Measurements from ENCODE around the gene HNRNPAB.
"Not testable (repeated sequence)": the region's sequence is repeated elsewhere in the genome, so short reads cannot be mapped to it uniquely, and the experiment has no call there.

Gene HNRNPAB

GRCh38 chr5:178196986-178197385 is 7.3 kb upstream of the HNRNPAB start:
- DNase-seq (ENCODE audit: low read depth): no peak

- DNase-seq (ENCODE audit: low read depth): not testable (repeated sequence)
Observed at GRCh38 chr5:178198151-178198550, 6.2 kb upstream of the HNRNPAB start.

- no peak for DNase-seq (ENCODE audit: low read depth)
Observed at GRCh38 chr5:178198706-178199105, 5.6 kb upstream of the HNRNPAB start.

GRCh38 chr5:178199581-178200434 is 4.5 kb upstream of the HNRNPAB start:
- no peak for DNase-seq (ENCODE audit: low read depth)

- DNase-seq (ENCODE audit: low read depth): no peak
Observed at GRCh38 chr5:178201221-178201926, 3.0 kb upstream of the HNRNPAB start.

- DNase-seq (ENCODE audit: low read depth): no peak
Observed at GRCh38 chr5:178201927-178202235, 2.5 kb upstream of the HNRNPAB start.

- no peak for DNase-seq (ENCODE audit: low read depth)
Observed at GRCh38 chr5:178202541-178202940, 1.8 kb upstream of the HNRNPAB start.

GRCh38 chr5:178203670-178204181 is 607 bp upstream of the HNRNPAB start:
- DNase-seq (ENCODE audit: low read depth): no peak

GRCh38 chr5:178204935-178205748 is 809 bp downstream of the HNRNPAB start:
- DNase-seq (ENCODE audit: low read depth): no peak

GRCh38 chr5:178205749-178206047 is 1.4 kb downstream of the HNRNPAB start:
- DNase-seq (ENCODE audit: low read depth): no peak

GRCh38 chr5:178206166-178207101 is 2.1 kb downstream of the HNRNPAB start:
- no peak for DNase-seq (ENCODE audit: low read depth)

GRCh38 chr5:178207183-178207916 is 3.0 kb downstream of the HNRNPAB start:
- no peak for DNase-seq (ENCODE audit: low read depth)

- DNase-seq (ENCODE audit: low read depth): no peak
Observed at GRCh38 chr5:178207917-178208280, 3.6 kb downstream of the HNRNPAB start.

- DNase-seq (ENCODE audit: low read depth): no peak
Observed at GRCh38 chr5:178208540-178209227, 4.4 kb downstream of the HNRNPAB start.

GRCh38 chr5:178209334-178210072 is 5.2 kb downstream of the HNRNPAB start:
- no peak for DNase-seq (ENCODE audit: low read depth)

- DNase-seq (ENCODE audit: low read depth): no peak
Observed at GRCh38 chr5:178210073-178210535, 5.8 kb downstream of the HNRNPAB start.

- DNase-seq (ENCODE audit: low read depth): no peak
Observed at GRCh38 chr5:178210686-178211085, 6.4 kb downstream of the HNRNPAB start.

- DNase-seq (ENCODE audit: low read depth): no peak
Observed at GRCh38 chr5:178211095-178212048, 7.0 kb downstream of the HNRNPAB start.

All from CMK (cell line).